Gastroesophageal sphincter (tissue), 3 donors: ENCODE measurements around the gene NUP93.

ENCODE experiments used
- POLR2A ChIP-seq, 2 donors: fragments of 450-650 bp; IDR thresholded peaks; one replicate each; pipeline ENCODE4 v1.6.1; 2017; ENCODE audit warnings: antibody characterized with exemption in 2 of 2, mild to moderate bottlenecking in 2 of 2, moderate library complexity in 1 of 2
- TF ChIP-seq, protein P1 (sequence below), 4 experiments: fragments of 200-600 bp in 2 of 4; fragments of 450-650 bp in 2 of 4; sonication (generic) in 1 of 4; IDR thresholded peaks; one replicate each; pipeline ENCODE4 v1.5.1; 2017 to 2019; ENCODE audit warnings: antibody characterized with exemption in 4 of 4, mild to moderate bottlenecking in 2 of 4, moderate library complexity in 2 of 4

DNA sequence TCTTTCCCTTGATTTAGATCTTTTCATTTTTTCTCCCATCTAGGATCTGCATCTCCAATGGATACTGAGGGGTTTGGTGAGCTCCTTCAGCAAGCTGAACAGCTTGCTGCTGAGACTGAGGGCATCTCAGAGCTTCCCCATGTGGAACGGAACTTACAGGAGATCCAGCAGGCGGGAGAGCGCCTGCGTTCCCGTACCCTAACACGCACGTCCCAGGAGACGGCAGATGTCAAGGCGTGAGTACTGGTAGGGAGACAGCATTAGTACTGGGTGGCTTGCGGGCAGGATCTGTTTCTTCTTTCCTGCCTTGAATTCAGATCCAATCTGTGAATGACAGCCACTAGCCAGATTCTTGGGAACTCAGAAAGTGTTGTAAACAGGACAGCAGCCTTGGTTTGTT, 18.3 kb downstream of the NUP93 start:
- no peak for TF ChIP-seq POLR2A (IDR thresholded peaks at IDR 0.05)
- TF ChIP-seq, protein P1, sequence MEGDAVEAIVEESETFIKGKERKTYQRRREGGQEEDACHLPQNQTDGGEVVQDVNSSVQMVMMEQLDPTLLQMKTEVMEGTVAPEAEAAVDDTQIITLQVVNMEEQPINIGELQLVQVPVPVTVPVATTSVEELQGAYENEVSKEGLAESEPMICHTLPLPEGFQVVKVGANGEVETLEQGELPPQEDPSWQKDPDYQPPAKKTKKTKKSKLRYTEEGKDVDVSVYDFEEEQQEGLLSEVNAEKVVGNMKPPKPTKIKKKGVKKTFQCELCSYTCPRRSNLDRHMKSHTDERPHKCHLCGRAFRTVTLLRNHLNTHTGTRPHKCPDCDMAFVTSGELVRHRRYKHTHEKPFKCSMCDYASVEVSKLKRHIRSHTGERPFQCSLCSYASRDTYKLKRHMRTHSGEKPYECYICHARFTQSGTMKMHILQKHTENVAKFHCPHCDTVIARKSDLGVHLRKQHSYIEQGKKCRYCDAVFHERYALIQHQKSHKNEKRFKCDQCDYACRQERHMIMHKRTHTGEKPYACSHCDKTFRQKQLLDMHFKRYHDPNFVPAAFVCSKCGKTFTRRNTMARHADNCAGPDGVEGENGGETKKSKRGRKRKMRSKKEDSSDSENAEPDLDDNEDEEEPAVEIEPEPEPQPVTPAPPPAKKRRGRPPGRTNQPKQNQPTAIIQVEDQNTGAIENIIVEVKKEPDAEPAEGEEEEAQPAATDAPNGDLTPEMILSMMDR (IDR thresholded peaks at IDR 0.05) = no peak
